Muscle layer of colon (tissue), 2 donors: ENCODE results near the gene OGFOD3.
"Not testable (repeated sequence)": the region's sequence is repeated elsewhere in the genome, so short reads cannot be mapped to it uniquely, and the experiment has no call there.

Experiments used
- H3K27ac ChIP-seq: one replicate; pipeline ENCODE4 v1.7.0; 2013; ENCODE audit warnings: low read depth, mild to moderate bottlenecking, low read length, moderate library complexity
- H3K27me3 ChIP-seq, 2 donors: one replicate each; pipeline ENCODE4 v1.7.0; 2013; ENCODE audit warnings: low read length in 2 of 2, mild to moderate bottlenecking in 2 of 2; ENCODE audit not compliant: insufficient read depth in 2 of 2, control insufficient read depth in 1 of 2
- H3K36me3 ChIP-seq: one replicate; pipeline ENCODE4 v1.7.0; 2013; ENCODE audit warnings: mild to moderate bottlenecking, low read length; ENCODE audit not compliant: insufficient read depth
- H3K4me1 ChIP-seq: one replicate; pipeline ENCODE4 v1.7.0; 2013; ENCODE audit warnings: mild to moderate bottlenecking, low read length; ENCODE audit not compliant: insufficient read depth
- H3K4me3 ChIP-seq, 2 donors: one replicate each; pipeline ENCODE4 v1.7.0; 2013; ENCODE audit warnings: low read length in 2 of 2, low read depth in 1 of 2, mild to moderate bottlenecking in 1 of 2, moderate library complexity in 1 of 2
- H3K9ac ChIP-seq: one replicate; pipeline ENCODE4 v1.7.0; 2013; ENCODE audit warnings: low read length
- H3K9me3 ChIP-seq: one replicate; pipeline ENCODE4 v1.7.0; 2013; ENCODE audit warnings: mild to moderate bottlenecking, low read length
- donor health status: abdominal sarcoma.
- donor health status: Adenocarcinoma of cecum.

The OGFOD3 gene

GRCh38 chr17:82382220-82382932 is 36.0 kb downstream of the OGFOD3 start:
- H3K4me3 ChIP-seq, H3K4me1 ChIP-seq, H3K9ac ChIP-seq, H3K27ac ChIP-seq, H3K36me3 ChIP-seq, H3K9me3 ChIP-seq: not testable (repeated sequence)
- peaks cover 18 to 57% of the 10 kb centered on the region in 2 donors for H3K27me3 ChIP-seq

- not testable (repeated sequence) for H3K27ac ChIP-seq, H3K4me3 ChIP-seq, H3K9ac ChIP-seq, H3K9me3 ChIP-seq, H3K36me3 ChIP-seq, H3K4me1 ChIP-seq
- peaks cover 16 to 50% of the 10 kb centered on the region in 2 donors for H3K27me3 ChIP-seq
These were observed 36.7 kb downstream of the OGFOD3 start for GRCh38 chr17:82381703-82382009.

GRCh38 chr17:82380860-82381702 is 37.3 kb downstream of the OGFOD3 start:
- Histone ChIP-seq H3K4me1 (no peaks in the 10 kb centered on the region), H3K9ac (no peak overlapping the region), H3K4me3 (no peak overlapping the region), H3K36me3 (no peaks in the 10 kb centered on the region), H3K27me3 (peaks cover 13 to 49% of the 10 kb centered on the region in 2 donors), H3K9me3 (no peaks in the 10 kb centered on the region), H3K27ac (no peak overlapping the region)

- H3K36me3 ChIP-seq: no peaks in the 10 kb centered on the region
- H3K9me3 ChIP-seq: no peaks in the 10 kb centered on the region
- H3K9ac ChIP-seq: no peak overlapping the region
- peaks cover 7 to 48% of the 10 kb centered on the region in 2 donors for H3K27me3 ChIP-seq
- no peak overlapping the region for H3K27ac ChIP-seq
- no peak overlapping the region for H3K4me3 ChIP-seq
- H3K4me1 ChIP-seq: no peaks in the 10 kb centered on the region
These were observed 39.7 kb downstream of the OGFOD3 start for GRCh38 chr17:82378741-82379021.

- H3K27ac ChIP-seq: no peak overlapping the region
- no peaks in the 10 kb centered on the region for H3K4me1 ChIP-seq
- no peak overlapping the region for H3K9ac ChIP-seq
- H3K27me3 ChIP-seq: peaks cover 7 to 48% of the 10 kb centered on the region in 2 donors
- H3K36me3 ChIP-seq: no peaks in the 10 kb centered on the region
- H3K4me3 ChIP-seq: no peak overlapping the region
- H3K9me3 ChIP-seq: no peaks in the 10 kb centered on the region
These were observed 40.3 kb downstream of the OGFOD3 start for GRCh38 chr17:82377924-82378740.

GRCh38 chr17:82377294-82377693 is 41.1 kb downstream of the OGFOD3 start:
- H3K4me1 ChIP-seq, H3K4me3 ChIP-seq, H3K36me3 ChIP-seq, H3K27ac ChIP-seq, H3K9ac ChIP-seq, H3K9me3 ChIP-seq: not testable (repeated sequence)
- H3K27me3 ChIP-seq: peaks cover 7 to 48% of the 10 kb centered on the region in 2 donors

- Histone ChIP-seq H3K9me3 (no peaks in the 10 kb centered on the region), H3K36me3 (no peaks in the 10 kb centered on the region), H3K9ac (no peak overlapping the region), H3K4me3 (no peak overlapping the region), H3K4me1 (peaks cover 1% of the 10 kb centered on the region), H3K27ac (no peak overlapping the region), H3K27me3 (peaks cover 8 to 57% of the 10 kb centered on the region in 2 donors)
These were observed 42.2 kb downstream of the OGFOD3 start for GRCh38 chr17:82376042-82376730.

- Histone ChIP-seq H3K9me3 (no peaks in the 10 kb centered on the region), H3K36me3 (no peaks in the 10 kb centered on the region), H3K4me1 (peaks cover 8% of the 10 kb centered on the region), H3K27ac (no peak overlapping the region), H3K27me3 (peaks cover 15 to 64% of the 10 kb centered on the region in 2 donors), H3K9ac (no peak overlapping the region), H3K4me3 (no peak overlapping the region)
These were observed 42.9 kb downstream of the OGFOD3 start for GRCh38 chr17:82375359-82376041.

GRCh38 chr17:82374626-82375331 is 43.6 kb downstream of the OGFOD3 start:
- Histone ChIP-seq H3K36me3 (no peaks in the 10 kb centered on the region), H3K9ac (no peak overlapping the region), H3K4me3 (no peak overlapping the region), H3K9me3 (no peaks in the 10 kb centered on the region), H3K27ac (no peak overlapping the region), H3K27me3 (peaks cover 16 to 68% of the 10 kb centered on the region in 2 donors), H3K4me1 (peaks cover 9% of the 10 kb centered on the region)

GRCh38 chr17:82373731-82374625 is 44.4 kb downstream of the OGFOD3 start:
- H3K4me3 ChIP-seq: no peak overlapping the region
- H3K9me3 ChIP-seq: no peaks in the 10 kb centered on the region
- peaks cover 9% of the 10 kb centered on the region for H3K4me1 ChIP-seq
- no peak overlapping the region for H3K9ac ChIP-seq
- H3K27me3 ChIP-seq: peaks cover 16 to 68% of the 10 kb centered on the region in 2 donors
- H3K27ac ChIP-seq: no peak overlapping the region
- no peaks in the 10 kb centered on the region for H3K36me3 ChIP-seq
